DMS79 (cell line): ENCODE measurements around the gene SIRT7.
A peak's percentile ranks its signal among the peaks of the same experiment; 100 is the strongest.
"Not testable (repeated sequence)": the region's sequence is repeated elsewhere in the genome, so short reads cannot be mapped to it uniquely, and the experiment has no call there.

Source experiments
- DNase-seq: peaks from one replicate; lab custom pipeline; 2025; lab: John Stamatoyannopoulos, UW

SIRT7 gene

DNA sequence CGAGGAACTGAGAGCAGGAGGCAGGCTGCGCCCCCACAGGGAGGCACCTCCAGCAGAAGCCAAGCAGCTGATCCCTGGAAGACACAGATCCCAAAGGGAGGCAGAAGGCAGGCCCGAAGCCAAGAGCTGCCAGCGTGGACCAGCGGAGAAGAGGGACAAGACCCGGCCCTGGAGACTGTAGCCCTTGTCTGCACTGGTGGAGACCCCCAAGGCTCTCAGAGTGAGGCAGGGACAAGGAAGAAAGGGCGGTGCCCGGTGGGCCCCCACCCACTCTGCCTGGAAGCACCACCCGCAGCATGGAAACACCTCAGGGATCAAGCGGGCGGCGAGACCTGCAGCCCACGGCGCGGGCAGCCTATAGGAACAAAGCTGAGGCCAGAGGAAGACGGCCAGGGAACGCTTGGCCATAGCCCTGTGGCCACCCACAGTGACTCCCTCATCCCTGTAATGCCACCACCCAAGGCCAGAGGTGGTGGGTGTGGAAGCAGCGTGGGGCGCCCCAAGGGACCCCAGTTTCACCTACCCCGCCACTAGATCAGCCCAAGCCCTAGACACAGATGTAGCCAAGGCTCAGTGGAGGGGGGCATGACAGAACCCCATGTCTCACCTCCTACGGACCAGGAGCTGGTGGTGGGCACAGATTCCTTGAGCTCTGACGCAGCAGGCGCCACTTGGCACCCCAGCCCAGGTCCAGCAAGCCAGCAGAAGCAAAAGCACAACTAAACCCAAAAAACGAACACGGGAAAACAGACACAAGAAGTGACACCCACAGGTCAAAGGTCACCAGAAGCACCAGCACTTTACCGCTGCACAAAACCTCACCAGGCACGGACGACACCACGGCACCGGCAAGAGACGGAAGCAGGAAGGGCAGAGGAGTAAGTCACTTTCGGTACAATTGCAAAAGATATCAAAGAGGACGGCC lies 2.9 kb upstream of the SIRT7 start:
- DNase-seq = no peak

DNA sequence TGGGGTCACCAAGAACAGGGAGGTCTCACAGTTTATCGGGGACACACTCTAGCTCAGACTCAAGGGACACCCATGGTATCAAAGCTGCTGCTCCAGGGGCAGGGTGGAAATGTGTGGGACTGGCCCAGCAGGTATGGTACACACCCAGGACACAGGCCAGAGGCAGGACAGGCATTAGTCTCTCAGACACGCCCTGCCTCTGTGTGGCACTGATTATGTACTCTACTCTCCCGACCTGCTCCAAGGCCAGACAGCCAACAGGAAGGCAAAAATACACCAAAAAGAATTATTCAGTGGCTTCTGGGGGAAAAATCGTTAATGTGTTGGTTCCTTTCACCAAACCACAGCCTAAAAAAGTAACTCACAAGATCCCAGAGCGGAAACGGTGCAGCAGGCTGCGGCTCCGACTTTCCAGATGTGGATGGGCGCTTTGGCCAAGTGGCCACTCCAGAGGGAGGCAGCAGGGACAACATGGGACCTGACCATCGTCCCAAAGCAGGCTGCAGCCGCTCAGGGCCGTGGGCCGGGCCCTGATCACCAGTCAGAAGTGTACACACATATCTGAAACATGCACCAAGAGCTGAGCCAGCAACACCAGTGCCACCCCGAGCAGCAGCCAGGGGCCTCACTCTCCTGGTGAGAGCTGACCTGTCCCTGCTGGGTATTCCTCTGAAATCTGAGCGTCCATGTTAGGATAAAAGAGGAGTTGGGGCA lies 1.0 kb upstream of the SIRT7 start:
- no peak for DNase-seq

DNA sequence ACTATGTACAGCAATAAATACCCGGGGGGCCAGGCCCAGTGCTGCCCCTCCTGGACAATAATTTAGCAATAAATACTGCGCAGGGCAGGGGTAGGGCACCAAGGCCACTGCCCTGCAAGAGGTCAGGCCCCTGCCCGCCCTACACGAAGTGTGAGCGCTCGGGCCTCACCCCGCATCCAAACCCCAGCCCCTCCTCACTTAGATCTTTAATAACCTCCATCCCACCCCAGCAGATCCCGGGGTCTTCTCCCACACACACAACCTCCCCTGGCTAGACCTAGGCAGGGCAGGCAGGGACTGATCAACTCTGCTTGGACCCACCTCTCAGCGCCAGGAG lies 325 bp upstream of the SIRT7 start:
- not testable (repeated sequence) for DNase-seq

DNA sequence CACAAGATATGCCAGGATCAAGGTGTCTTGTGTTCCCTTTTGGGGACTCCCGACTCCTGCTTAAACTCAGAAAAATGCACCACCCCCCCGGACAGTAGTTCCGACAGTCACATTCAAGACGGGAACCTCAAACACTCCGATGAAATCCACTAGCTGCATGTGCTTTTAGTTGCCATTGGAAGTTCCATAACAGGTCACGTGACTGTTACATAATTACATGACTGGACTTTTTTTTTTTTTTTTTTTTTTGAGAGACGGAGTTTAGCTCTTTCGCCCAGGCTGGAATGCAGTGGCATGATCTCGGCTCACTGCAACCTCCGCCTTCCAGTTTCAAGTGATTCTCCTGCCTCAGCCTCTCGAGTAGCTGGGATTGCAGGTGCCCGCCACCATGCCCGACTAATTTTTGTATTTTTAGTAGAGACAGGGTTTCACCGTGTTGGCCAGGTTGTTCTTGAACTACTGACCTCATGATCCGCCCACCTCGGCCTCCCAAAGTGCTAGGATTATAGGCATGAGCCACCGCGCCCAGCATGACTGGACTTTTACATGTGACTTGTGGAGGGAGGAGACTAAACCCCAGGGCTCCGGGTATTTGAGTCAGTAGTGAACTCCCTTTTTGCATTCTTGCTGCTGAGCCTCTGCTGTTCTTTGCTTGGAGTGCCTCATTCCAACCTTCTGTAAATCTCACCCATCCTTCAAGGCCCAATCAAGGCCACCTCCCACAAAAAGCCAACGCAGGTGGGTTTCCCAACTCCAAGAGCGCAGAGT lies 1.6 kb downstream of the SIRT7 start:
- DNase-seq = no peak

DNA sequence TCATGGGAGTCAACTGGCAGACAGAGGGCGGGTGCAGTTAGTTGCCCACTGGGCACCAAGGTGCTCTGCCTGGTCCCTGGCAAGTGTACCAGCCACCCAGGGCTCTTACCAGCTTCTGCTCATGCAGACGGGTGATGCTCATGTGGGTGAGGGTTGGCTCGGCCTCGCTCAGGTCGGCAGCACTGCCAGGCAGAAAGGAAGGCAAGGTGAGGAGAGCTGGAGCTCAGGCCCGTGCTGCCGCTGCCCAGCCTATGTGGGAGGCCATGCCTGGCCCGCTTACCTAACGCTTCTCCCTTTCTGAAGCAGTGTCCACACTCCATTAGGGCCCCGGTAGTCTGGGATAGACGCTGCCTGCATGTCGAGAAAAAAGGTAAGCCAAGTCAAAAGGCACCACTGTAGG lies 2.6 kb downstream of the SIRT7 start:
- DNase-seq = no peak

DNA sequence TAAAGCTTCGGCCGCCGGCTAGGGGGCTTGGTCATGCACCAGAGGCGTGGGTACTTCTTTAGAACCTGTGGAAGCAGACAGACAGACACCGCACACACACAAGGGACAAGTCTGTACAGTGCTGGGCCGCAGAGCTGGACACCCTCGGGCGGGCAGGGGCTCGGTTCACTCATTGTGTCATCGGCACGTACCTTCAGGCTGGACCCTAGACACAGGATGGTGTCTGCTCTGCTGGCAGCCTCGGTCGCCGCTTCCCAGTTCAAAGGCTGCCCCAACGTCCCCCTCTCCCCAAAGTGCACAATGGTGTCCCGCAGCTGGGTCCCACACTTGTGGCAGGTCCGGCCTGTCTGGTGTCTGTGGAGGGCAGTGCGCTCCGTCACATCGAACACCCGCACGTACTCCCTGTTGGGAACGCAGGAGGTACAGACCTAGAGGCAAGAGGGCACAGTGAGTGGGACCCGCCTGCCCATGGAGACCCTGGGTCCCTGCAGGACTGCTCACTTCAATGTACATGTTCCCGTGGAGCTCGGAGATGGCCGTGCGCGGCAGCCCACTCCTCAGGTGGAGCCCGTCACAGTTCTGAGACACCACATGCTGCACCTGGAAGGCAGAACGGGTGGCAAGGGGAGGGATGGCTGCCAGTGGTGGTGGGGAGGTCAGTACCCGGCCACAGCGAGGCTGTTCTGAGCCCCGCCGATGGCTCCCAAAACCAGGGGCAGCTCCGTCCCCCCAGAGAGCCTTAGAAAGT lies 3.7 kb downstream of the SIRT7 start:
- DNase-seq = no peak

DNA sequence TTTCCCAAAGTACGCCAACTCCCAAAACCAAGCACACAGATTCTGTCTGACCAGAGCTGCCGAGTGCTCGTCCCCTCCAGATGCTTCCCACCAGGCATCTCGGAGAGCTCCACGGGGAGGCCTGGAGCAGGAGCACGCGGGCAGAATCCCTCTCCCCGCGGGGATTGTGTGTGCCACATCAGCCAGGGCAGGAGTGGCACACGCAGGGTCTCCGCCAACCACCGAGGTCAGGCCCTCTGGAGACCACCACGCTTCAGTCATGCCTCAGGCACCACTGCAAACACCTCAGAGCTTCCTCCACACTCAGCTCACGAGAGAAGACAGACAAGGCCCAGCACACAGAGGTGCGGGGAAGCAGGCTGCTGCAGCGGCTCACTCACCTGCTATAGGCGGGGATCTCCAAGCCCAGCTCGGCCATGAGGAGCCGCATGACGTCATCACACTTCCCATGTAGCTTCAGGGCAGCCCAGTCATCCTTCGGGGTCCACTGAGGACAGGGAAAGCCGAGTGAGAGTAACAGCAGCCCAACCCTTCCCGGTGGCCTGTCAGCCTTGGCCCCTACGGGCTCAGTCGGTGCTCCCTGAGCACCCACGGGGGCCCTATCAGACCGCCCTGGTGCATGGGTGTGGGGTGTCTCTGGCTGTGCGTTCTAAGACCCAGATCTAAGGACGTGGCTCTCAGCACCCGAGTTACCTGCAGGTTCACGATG lies 4.4 kb downstream of the SIRT7 start:
- no peak for DNase-seq

DNA sequence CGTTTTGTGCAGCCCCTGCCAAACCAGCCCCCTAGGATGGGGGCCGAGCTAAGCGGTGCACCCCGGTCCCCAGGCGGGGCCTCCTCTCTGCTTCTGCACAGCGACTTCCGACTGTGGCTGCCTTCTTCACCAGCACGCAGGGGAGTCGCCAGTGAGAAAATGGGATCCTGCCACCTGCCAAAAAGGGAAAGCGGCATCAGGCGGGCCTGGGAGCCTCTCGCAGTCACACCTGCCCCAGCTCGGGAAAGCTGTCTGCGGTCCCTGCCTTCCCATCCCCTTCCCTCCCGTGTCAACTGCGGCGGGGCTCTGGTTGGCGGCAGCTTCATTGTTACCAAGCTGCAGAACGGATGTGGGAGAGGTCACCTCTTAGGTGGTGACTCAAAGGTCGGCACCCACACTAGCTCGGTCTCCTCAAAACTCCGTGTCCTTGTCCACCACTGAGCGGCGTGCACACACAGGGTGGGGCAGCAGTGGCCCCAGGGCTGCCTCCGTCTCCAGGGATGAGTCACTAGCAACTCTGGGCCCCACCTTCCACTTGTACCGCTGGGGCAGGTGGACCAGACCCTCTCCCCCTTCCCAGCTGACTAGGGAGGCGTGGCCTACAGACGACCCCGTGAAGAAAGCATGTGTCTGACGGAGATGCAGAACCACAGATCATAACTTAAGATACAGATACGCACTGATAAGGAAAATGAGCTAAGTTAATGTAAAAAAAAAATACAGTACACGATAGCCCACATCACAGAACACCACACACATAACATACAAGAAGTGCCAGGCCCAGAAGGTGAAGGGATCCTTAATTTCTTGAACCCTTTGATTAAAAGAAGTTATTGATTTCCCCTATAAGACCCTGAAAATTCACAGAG lies 5.3 kb downstream of the SIRT7 start:
- no peak for DNase-seq

DNA sequence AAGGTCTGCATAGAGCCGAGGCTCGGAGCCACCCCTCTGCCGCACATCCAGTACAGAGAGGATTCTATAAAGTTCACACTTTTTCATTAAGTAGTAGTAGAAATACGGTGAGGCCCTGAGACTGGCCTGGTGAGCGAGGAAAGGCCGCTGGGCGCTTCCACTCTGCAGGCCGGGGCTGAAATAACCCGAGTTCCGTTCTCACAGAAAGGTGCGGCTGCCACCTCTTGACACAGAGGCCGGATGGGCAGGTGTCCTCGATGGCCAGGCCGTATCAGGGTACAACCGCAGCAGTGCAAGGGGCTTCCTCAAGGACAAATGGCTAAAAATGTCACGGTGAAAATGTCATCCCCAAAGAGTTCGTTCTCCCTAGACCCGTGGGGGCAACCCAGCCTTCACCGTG lies 6.0 kb downstream of the SIRT7 start:
- DNase-seq = no peak

DNA sequence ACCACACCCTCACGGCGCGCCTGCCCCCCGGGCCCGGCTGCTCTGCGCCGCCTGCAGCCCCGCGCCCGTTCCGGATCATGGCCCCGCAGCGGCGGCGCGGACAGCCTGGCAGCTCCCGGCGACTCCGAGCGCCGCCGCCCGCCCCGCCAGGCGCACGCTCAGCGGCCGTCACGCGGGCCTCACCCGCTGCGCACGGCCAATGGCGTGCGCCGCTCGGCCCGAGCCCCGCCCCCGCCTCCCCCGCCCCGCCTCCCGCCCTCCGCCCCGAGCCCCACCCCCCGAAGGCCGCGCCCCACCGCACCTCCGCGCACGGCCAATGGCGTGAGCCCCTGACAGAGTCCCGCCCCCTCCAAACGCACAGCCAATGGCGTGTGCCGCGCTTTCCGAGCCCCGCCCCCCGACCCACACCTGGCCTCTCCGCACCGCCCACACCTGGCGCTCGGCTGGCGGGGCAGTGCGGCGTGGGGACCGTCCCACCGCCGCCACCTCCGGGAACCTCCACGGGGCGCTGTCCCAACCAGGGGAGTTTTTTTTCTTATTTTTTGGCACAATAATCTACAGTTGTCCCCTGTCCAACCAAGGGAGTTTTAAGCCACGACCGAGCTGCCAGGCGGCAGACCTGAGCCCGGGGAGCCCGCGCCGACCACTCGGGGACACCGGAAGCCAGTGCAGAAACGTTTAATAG lies 6.6 kb downstream of the SIRT7 start, which contains the start of gene PCYT2:
Gene PCYT2, minus strand, starts transcription at position 123 of the 685 bp plus-strand sequence. Its CDS starts 44 bp downstream, at position 79.
- DNase-seq = peak; percentile 14

DNA sequence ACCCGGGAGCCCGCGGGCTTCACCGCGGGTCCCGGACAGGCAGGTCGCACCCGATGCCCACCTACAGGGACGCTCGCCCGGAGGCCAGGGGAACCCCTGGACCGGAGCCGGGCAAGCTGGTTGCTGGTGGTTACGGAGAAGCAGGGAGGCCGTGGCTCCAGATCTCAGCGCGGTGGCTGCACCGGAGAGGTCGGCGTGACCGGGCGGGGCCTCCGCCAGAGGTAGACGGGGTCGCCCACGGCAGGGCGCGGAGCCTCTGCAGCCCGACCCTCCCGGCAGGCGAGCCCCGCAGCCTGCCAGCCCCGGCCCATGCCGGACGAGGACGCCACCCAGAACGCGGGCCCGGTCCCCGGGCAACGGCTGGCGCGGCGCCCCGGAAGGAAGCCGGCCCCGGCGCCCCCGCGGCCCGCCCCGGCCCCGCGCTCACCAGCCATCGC lies 7.1 kb downstream of the SIRT7 start:
- no peak for DNase-seq

DNA sequence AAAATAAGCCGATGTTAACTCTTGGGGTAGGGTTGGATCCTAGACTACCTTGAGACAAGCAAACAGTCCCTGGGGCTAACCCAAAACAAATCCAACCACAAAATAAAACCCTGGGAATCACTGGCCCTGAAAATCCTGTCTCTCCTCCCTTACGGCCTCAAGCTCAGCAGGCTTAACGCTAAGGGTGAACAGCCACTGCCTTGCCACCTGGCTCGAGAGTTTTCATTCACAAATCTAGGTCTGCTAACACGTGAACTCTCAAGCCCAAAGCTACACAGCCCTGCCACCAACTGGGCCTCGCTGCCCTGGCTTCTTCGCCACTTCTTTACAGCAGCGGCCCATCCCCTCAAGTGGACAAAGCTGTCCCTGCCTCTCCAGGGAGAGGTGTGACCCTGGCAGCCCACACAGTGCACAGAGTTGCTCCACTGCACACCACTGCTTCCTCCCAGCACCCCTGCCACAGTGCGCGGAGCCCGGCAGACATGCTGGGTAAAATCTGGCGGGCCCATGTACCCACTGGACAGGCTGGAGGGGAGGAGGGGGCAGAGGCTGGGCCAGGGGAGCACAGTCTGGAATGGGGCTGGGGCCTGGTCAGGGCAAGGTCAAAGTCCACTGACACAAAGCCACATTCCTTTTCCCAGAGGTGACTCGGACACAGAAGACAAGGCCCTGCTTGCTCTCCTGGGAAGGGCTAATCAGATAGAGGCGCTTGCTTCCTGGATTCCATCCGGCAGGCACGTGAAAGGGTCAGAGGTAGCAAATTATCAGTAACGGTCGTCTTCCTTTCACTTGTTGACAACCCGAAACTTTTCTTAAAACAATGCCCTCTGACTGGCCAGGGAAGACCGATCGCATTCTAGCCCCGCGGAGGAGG lies 7.8 kb downstream of the SIRT7 start:
- DNase-seq = no peak

DNA sequence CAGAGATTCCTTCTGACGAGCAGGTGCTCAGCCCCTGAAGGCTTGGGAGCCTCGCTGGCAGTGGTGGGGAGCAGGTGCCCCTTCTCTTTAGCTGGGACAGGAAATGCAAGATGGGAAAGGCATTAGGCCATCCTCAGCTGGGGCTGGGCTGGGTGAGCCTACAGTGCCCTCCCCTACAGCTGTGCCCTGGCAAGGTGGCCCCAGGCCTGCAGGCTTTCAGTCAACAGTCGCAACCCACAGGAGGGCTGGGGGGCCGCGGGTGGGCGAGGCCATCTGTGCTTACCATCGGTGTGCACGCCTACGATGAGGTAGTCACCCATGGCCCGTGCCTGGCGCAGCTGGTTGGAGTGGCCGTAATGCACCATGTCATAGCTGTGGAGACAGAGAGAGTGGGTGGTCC lies 8.7 kb downstream of the SIRT7 start:
- DNase-seq = no peak

DNA sequence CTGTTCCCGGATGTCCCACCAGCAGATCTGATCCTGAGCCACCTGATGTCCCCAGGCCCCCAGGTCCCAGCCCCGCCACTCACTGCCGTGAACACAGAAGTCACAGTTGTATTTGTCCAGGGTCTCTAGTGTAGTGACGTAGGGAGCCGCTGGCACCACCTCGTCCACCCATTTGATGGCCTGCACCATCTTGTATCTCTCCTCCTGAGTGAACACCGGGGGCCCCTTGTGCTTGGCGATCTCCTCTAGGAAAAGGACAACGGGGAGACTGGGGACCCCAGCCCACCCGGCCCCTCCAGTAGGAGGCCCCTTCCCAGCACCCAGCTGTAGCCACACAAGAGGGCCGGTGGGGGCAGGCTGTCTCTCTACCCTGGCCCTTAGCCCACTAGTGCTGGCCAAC lies 9.2 kb downstream of the SIRT7 start:
- DNase-seq = no peak

DNA sequence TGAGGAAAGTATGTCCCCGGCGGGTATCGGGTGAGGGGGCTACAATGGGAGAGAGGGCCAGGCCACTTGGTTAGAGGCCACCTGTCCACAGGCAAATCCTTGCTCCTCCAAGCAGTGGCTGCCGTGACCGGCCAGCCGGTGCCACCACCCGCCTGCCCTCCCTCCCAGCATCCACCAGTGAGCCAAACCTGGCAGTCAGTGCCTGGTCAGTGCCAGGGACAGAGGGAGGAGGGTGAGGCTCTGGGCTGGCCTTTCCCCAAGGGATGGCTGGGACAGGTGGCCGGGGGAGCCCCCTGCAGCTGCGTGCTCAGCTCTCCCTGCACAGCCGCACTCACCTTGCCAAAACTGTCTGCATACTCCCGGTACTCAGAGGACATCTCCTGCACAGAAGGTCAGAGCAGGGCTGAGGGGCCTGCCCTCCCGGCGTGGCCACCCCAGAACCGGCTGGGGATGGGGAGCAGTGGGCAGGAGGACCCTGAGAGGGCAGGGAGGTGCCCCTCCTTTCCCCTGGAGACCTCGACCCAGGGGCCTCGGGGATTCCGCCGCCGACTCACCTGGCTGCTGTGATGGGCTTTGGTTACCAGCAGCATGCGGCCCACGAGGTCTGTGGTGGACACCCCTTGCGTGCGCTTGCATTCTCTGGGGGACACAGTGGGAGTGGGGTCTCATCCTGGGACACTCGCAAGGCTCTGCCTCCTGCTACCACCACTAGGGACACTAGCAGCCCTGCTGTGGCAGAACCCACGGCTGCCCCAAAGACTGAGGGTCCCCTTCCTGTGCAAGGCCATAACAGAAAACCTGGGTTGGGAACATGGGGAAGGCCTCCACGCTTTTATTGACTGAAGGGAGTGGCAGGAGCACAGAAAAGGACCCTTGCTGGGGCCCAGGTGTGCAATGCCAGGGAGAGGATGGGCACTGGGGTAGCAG lies 10.5 kb downstream of the SIRT7 start:
- DNase-seq = no peak

DNA sequence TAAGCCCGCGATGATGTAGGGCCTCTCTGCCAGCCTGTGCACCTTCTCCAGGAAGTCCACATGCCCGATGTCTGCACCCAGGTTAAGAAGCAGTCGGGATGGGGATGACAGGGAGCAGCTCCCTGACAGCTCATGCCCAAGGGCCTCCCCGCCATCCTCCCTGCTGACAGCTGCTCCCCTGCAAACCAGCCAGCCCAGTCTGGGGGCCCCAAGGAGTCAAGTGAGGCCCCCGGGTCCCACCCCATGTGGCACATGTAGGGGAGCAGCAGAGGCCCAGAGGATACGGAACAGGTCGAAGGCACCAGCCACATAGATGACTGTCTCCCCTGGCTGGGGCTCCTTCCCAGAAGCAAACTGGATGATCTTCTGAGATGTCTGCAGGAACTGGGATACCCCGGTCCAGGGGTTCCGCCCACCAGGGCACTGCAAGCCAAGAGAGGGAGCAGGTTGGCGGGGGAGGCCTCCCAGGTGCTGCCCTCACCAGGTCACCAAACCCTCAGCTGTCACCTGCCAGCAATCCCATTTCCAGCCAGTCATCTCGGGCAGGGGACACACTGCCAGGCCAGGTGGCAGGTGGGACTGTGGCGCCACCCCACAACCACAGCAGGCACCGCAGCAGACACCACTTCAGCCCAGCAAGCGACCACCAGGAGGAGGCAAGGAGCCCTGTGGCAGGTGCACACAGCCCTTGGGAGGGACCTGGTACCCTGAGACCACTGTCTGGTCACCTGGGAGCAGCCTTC lies 11.3 kb downstream of the SIRT7 start:
- DNase-seq = no peak

DNA sequence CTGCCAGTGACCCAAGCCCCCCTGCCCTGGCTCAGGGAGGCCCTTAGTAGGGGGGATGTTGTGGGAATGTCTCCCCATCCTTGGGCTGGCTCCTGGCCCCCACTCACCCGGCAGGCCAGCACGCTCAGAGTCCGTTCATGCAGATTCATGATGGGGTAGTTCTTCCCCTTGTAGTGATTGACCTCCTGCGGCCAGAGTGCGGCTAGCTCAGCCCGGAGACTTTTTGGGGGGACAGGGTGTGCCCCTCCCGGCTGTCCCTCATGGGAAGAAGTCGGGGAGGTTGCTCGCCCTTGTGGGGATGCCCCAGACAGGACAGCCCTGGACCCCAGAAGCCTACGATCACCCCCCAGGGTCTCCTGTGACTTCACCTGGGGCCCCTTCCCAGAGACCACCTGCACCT lies 12.0 kb downstream of the SIRT7 start:
- no peak for DNase-seq
